ENCODE results near the gene LENG1.

GRCh38 chr19:54152878-54153524 is 6.5 kb downstream of the LENG1 start:
- TF ChIP-seq CTCF (IDR thresholded peaks at IDR 0.05 in 2 of 3, conservative IDR thresholded peaks at IDR 0.05 in 1 of 3; ENCODE audit: borderline replicate concordance in 1 of 3, insufficient read depth in 1 of 3, low read depth in 2 of 3, low read length in 2 of 3) (no peak), POLR2A (IDR thresholded peaks at IDR 0.05; ENCODE audit: borderline replicate concordance, extremely low read depth, insufficient read depth, insufficient read length) (no peak), MAX (IDR thresholded peaks at IDR 0.05) (no peak)

All from HCT116 (cell line).